Measurements from ENCODE around the gene THOC1.
"Not testable (repeated sequence)": the region's sequence is repeated elsewhere in the genome, so short reads cannot be mapped to it uniquely, and the experiment has no call there.

Gene THOC1

DNA sequence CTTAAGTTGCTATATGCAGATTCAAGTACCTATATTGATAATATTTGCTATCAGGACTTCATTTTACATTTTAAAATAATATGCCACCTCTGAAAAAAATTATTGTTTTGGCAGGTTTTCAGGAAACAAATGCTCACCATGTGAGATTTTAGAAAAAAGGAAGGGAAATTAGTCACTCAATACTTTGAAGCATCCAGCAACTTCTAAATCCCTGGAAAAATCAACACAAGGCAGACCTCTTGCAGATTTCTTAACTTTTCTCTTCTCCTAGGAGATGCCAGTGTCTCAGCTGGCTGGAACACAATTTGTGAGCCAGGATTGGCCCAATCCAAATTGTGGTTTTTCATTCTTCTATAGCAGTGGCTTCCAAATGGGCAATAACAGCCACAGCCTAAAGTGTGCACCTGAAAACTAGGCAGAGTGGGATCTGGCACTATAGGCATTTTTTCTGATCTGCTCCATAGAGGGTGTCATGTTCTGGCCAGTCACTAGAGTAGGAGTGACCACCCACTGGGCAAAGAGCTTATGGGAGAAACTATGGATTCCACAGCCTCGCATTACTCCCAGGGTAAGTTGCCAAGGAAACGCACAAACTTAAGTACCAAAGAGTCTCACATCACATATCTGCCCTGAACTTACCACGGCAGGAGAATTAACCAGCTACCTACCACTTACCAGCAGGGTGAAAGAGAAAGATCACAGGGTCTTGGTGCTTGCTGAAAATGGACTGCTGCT is 28.1 kb upstream of the THOC1 start:
- Mint-ChIP-seq H3K36me3 (ENCODE audit: insufficient read depth) (no peaks in the 10 kb centered on the region), H3K27me3 (peaks cover 21 to 32% of the 10 kb centered on the region in 2 donors), H3K4me3 (no peak overlapping the region), H3K4me1 (ENCODE audit: low read depth in 2 of 2) (no peaks in the 10 kb centered on the region), H3K9me3 (no peaks in the 10 kb centered on the region), H3K27ac (no peak overlapping the region)
- DNase-seq, result no peak
- ATAC-seq (replicated peaks), result no peak

GRCh38 chr18:294566-294965 is 26.7 kb upstream of the THOC1 start:
- H3K27ac Mint-ChIP-seq, result no peak overlapping the region
- no peaks in the 10 kb centered on the region for H3K36me3 Mint-ChIP-seq (ENCODE audit: insufficient read depth)
- ATAC-seq (replicated peaks), result no peak
- no peak for DNase-seq
- H3K4me3 Mint-ChIP-seq, result no peak overlapping the region
- no peaks in the 10 kb centered on the region for H3K4me1 Mint-ChIP-seq (ENCODE audit: low read depth in 2 of 2)
- peaks cover 21 to 24% of the 10 kb centered on the region in 2 donors for H3K27me3 Mint-ChIP-seq
- H3K9me3 Mint-ChIP-seq, result no peaks in the 10 kb centered on the region

DNA sequence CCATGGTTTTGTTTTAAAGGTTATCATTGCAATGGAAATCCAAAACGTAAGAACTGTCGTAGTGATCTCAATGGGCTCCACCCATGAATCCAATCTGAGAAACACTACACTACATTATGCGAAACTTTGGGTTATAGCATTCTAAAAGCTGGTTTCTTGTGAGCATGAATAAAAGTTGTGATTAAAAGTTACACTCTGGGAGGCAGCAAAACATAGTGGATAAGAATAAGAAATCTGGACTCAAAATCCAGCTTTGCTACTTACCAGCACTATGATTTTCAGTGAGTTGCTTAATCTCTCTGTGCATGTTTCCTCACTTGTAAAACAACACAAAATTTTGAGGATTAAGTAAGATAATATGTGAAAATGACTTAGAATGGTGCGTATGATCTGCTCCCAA is 25.7 kb upstream of the THOC1 start:
- Mint-ChIP-seq H3K36me3 (ENCODE audit: insufficient read depth) (no peaks in the 10 kb centered on the region), H3K4me1 (ENCODE audit: low read depth in 2 of 2) (no peaks in the 10 kb centered on the region), H3K27me3 (peaks cover 21 to 30% of the 10 kb centered on the region in 2 donors), H3K4me3 (no peak overlapping the region), H3K9me3 (no peaks in the 10 kb centered on the region), H3K27ac (no peak overlapping the region)
- no peak for ATAC-seq (replicated peaks)
- DNase-seq, result no peak

DNA sequence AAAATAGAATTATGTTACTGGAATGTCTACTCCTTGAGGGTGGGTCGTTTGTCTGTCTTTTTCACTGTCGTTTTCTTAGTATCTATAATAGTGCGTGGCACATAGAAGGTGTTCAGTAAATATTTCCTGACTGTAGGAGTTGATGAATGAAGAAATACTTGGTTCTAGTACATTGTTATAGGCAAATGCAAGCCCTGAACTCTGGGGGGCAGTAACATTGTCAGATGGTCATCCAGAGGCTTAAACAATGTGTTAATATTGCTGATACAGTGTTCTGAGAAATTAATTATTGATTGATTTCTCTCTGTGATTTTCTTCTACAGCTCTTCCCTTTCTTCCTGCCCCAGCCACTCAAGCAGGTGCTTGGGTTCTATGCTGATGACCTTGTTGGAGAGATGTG is 24.4 kb upstream of the THOC1 start:
- Mint-ChIP-seq H3K4me3 (no peak overlapping the region), H3K27ac (no peak overlapping the region)

GRCh38 chr18:289970-290369 is 22.1 kb upstream of the THOC1 start:
- H3K4me3 Mint-ChIP-seq; H3K27ac Mint-ChIP-seq; H3K4me1 Mint-ChIP-seq (ENCODE audit: low read depth in 2 of 2); H3K36me3 Mint-ChIP-seq (ENCODE audit: insufficient read depth); H3K9me3 Mint-ChIP-seq; ATAC-seq (replicated peaks); DNase-seq: not testable (repeated sequence)
- H3K27me3 Mint-ChIP-seq, result peaks cover 34 to 35% of the 10 kb centered on the region in 2 donors

More for the DNA sequence above, 24.4 kb upstream of the THOC1 start:
- Mint-ChIP-seq H3K27me3 (peaks cover 25 to 27% of the 10 kb centered on the region in 2 donors), H3K9me3 (no peaks in the 10 kb centered on the region), H3K4me1 (ENCODE audit: low read depth in 2 of 2) (no peaks in the 10 kb centered on the region), H3K36me3 (ENCODE audit: insufficient read depth) (no peaks in the 10 kb centered on the region)
- no peak for ATAC-seq (replicated peaks)
- no peak for DNase-seq

DNA sequence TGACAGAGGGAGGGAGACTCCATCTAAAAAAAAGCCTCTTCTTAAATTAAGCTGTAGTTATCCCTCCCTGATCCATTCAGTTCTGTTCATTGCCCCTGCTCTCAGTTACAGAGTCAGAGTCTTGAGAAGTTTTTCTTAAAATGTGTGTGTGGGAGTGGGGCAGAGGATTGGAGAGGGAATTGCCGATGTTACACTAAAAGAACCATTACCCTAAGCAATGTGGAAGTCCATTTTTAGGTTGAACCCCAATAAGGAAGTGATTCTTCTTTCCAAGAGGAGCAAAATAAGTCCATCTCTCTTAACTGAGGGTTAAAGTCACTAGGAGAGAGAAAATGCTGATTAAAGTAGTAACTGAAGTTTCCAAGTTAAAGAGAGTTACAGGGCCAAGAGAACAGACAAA is 21.2 kb upstream of the THOC1 start:
- no peaks in the 10 kb centered on the region for H3K4me1 Mint-ChIP-seq (ENCODE audit: low read depth in 2 of 2)
- no peaks in the 10 kb centered on the region for H3K9me3 Mint-ChIP-seq
- ATAC-seq (replicated peaks) (no peak), DNase-seq (no peak)
- H3K4me3 Mint-ChIP-seq, result no peak overlapping the region
- H3K27ac Mint-ChIP-seq, result no peak overlapping the region
- peaks cover 34 to 35% of the 10 kb centered on the region in 2 donors for H3K27me3 Mint-ChIP-seq
- H3K36me3 Mint-ChIP-seq (ENCODE audit: insufficient read depth), result no peaks in the 10 kb centered on the region

GRCh38 chr18:286515-287310 is 18.9 kb upstream of the THOC1 start:
- Mint-ChIP-seq H3K27me3 (peaks cover 28 to 33% of the 10 kb centered on the region in 2 donors), H3K27ac (no peak overlapping the region), H3K9me3 (no peaks in the 10 kb centered on the region), H3K4me1 (ENCODE audit: low read depth in 2 of 2) (no peaks in the 10 kb centered on the region), H3K36me3 (ENCODE audit: insufficient read depth) (no peaks in the 10 kb centered on the region), H3K4me3 (no peak overlapping the region)
- ATAC-seq (replicated peaks) (no peak), DNase-seq (no peak)

GRCh38 chr18:285817-286216 is 18.0 kb upstream of the THOC1 start:
- Mint-ChIP-seq H3K36me3 (ENCODE audit: insufficient read depth) (no peaks in the 10 kb centered on the region), H3K27ac (no peak overlapping the region)

DNA sequence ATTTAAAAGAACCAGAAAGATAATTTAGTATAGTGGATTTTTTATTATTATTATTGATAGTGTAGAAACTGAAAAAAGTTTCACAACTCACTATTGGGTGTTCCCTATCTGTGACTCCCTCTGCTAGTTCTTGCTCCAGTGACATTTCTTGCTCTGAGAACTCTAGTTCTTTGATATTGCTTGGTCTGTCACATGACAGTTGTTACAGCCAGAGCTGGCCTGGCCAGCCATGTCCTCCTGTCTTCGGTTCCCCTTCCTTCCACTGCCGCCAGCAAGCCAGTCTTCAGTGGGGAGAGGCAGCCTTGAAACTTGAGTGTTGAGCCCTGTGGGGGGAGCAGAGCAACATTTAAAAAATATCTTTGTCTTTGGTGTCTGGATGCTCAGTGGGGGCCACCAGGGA is 7.6 kb upstream of the THOC1 start:
- Mint-ChIP-seq H3K9me3 (no peaks in the 10 kb centered on the region), H3K4me3 (no peak overlapping the region), H3K36me3 (ENCODE audit: insufficient read depth) (no peaks in the 10 kb centered on the region), H3K4me1 (ENCODE audit: low read depth in 2 of 2) (no peaks in the 10 kb centered on the region), H3K27ac (no peak overlapping the region), H3K27me3 (peaks cover 4 to 14% of the 10 kb centered on the region in 2 donors)
- ATAC-seq (replicated peaks), result no peak
- DNase-seq, result no peak

More at GRCh38 chr18:285817-286216, 18.0 kb upstream of the THOC1 start:
- Mint-ChIP-seq H3K4me3 (no peak overlapping the region), H3K9me3 (no peaks in the 10 kb centered on the region), H3K27me3 (peaks cover 37 to 42% of the 10 kb centered on the region in 2 donors), H3K4me1 (ENCODE audit: low read depth in 2 of 2) (no peaks in the 10 kb centered on the region)
- DNase-seq, result no peak
- no peak for ATAC-seq (replicated peaks)

DNA sequence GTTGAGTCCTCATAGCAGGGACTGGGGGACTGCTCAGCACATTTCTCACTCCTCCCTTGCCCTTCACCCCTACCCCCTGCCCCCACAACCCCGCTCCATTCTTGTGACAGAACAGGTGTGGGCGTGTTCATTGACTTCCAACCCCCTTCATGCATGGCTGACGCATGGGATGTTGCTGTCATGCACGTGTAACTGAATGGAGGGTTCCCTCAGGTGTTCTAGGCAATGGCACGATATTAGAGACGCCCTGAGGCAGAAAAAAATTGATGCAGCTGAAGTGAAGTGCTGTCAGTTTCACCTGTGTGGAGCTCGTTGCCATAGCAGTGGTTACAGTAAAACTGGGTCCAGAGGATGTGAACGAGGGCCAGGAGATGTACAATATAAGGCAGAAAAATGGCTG is 6.5 kb upstream of the THOC1 start:
- H3K27me3 Mint-ChIP-seq, result peaks cover 0 to 9% of the 10 kb centered on the region in 2 donors
- H3K4me3 Mint-ChIP-seq, result no peak overlapping the region
- H3K4me1 Mint-ChIP-seq (ENCODE audit: low read depth in 2 of 2), result peaks cover 0 to 5% of the 10 kb centered on the region in 2 donors
- no peak for ATAC-seq (replicated peaks)
- no peak overlapping the region for H3K27ac Mint-ChIP-seq
- H3K36me3 Mint-ChIP-seq (ENCODE audit: insufficient read depth), result no peaks in the 10 kb centered on the region
- H3K9me3 Mint-ChIP-seq, result no peaks in the 10 kb centered on the region
- no peak for DNase-seq

GRCh38 chr18:273525-273924 is 5.7 kb upstream of the THOC1 start:
- Mint-ChIP-seq H3K4me3 (no peak overlapping the region), H3K27ac (no peak overlapping the region), H3K9me3 (no peaks in the 10 kb centered on the region), H3K4me1 (ENCODE audit: low read depth in 2 of 2) (peaks cover 6 to 9% of the 10 kb centered on the region in 2 donors), H3K36me3 (ENCODE audit: insufficient read depth) (peaks cover 6% of the 10 kb centered on the region), H3K27me3 (peaks cover 0 to 9% of the 10 kb centered on the region in 2 donors)
- DNase-seq (no peak), ATAC-seq (replicated peaks) (no peak)

DNA sequence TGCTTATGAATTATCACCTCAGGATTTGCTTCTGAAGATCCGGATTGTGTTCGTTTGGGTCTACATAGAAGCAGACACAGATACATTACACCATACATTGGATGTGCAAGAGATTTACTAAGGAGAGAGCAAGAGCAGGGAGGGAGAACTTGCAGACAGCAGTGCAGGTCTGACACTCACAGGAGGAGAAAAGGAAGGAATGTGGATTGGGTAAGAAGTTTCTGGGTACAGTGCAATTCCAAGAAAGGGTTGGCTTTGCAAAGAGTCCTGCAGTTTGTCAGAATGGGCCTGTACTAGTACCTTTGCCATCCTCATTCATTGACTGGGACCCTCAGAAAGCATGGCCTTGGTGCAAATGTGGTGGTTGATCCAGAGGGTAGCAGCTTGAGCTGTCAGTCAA is 4.8 kb upstream of the THOC1 start:
- Mint-ChIP-seq H3K9me3 (no peaks in the 10 kb centered on the region), H3K4me3 (no peak overlapping the region), H3K27ac (no peak overlapping the region), H3K27me3 (peaks cover 0 to 8% of the 10 kb centered on the region in 2 donors), H3K4me1 (ENCODE audit: low read depth in 2 of 2) (peaks cover 13 to 17% of the 10 kb centered on the region in 2 donors), H3K36me3 (ENCODE audit: insufficient read depth) (peaks cover 15% of the 10 kb centered on the region)
- DNase-seq, result no peak
- no peak for ATAC-seq (replicated peaks)

DNA sequence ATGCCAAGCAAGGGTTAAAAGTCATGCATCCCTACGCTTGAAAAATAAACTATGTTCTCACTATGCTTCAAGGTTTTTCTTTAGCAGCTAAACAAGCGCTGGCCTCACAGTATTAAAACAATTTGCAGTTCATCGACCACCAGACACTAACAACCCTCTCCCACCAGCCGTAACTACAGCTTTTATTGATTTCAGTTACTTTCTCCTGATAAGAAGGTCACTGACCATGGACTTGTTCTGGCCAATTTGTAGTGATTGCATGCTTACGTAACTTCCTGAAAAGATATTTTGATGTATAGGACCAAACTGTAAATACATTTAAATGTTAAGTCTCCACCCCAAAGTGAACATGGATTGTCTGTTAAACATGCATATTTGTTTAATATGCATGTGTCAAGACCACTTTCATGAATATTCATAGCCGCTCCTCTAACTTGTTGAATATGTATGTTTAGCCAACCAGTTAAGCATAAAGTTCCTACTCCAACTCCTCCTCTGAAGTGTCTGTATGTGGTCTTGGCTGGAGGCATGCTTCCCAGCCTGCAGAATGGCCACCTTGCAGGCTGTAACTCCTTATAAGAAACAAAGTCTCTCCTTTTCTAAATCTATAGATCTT is 1.7 kb upstream of the THOC1 start:
- Mint-ChIP-seq H3K36me3 (ENCODE audit: insufficient read depth) (peaks cover 25% of the 10 kb centered on the region), H3K9me3 (no peaks in the 10 kb centered on the region), H3K4me1 (ENCODE audit: low read depth in 2 of 2) (peaks cover 23 to 29% of the 10 kb centered on the region in 2 donors), H3K27me3 (no peaks in the 10 kb centered on the region), H3K27ac (peak overlapping the region; percentile 83 to 100), H3K4me3 (peak overlapping the region; percentile 46 to 100)
- no peak for ATAC-seq (replicated peaks)
- DNase-seq, result no peak

- H3K4me1 Mint-ChIP-seq (ENCODE audit: low read depth in 2 of 2), result peaks cover 23 to 37% of the 10 kb centered on the region in 2 donors
- H3K36me3 Mint-ChIP-seq (ENCODE audit: insufficient read depth), result peaks cover 36% of the 10 kb centered on the region
- H3K4me3 Mint-ChIP-seq, result peak overlapping the region; percentile 100
- H3K27ac Mint-ChIP-seq, result peak overlapping the region; percentile 100
- DNase-seq (no peak), ATAC-seq (replicated peaks) (no peak)
- H3K9me3 Mint-ChIP-seq, result no peaks in the 10 kb centered on the region
- no peaks in the 10 kb centered on the region for H3K27me3 Mint-ChIP-seq
Measured at GRCh38 chr18:267380-267687, 513 bp downstream of the THOC1 start.

Data from effector memory CD8-positive, alpha-beta T cell (primary cell).